Tibial artery (tissue), 4 donors: ENCODE data around the gene MYOZ3.

ENCODE experiments used
- DNase-seq, 2 donors: peaks; one replicate each; pipeline ENCODE4 v3.0.0-alpha.2; 2019
- H3K27ac ChIP-seq, 2 donors: fragments of 200-600 bp; sonication (generic) in 1 of 2; 1 replicate in 1 of 2; 2 replicates in 1 of 2; pipeline ENCODE4 v1.5.1; 2018 to 2019; ENCODE audit warnings: mild to moderate bottlenecking in 1 of 2
- H3K27me3 ChIP-seq, 2 donors: fragments of 200-600 bp; sonication (generic) in 1 of 2; one replicate each; pipeline versions ENCODE4 v1.5.1 to v1.6.0; 2016 to 2019
- H3K36me3 ChIP-seq, 3 donors: fragments of 200-600 bp; sonication (generic) in 2 of 3; one replicate each; pipeline ENCODE4 v1.5.1; 2016 to 2019; ENCODE audit warnings: mild to moderate bottlenecking in 2 of 3
- H3K4me1 ChIP-seq, 4 donors: fragments of 200-600 bp; sonication (generic) in 2 of 4; 1 replicate in 3 of 4; 2 replicates in 1 of 4; pipeline ENCODE4 v1.5.1; 2016 to 2019
- H3K4me3 ChIP-seq, 2 donors: fragments of 200-600 bp; sonication (generic) in 1 of 2; 1 replicate in 1 of 2; 2 replicates in 1 of 2; pipeline ENCODE4 v1.5.1; 2018 to 2019; ENCODE audit warnings: mild to moderate bottlenecking in 2 of 2
- H3K9me3 ChIP-seq, 3 donors: fragments of 200-600 bp; sonication (generic) in 1 of 3; one replicate each; pipeline ENCODE4 v1.5.1; 2016 to 2019
- intact Hi-C: fragments of 100-400 bp; cut with DNase I; formaldehyde crosslinking; loops from one replicate; pipeline ENCODE4 v1.15.0; 2023; ENCODE audit warnings: low total_unique reads
- TF ChIP-seq, protein P1 (sequence below), 2 experiments: fragments of 200-600 bp in 1 of 2; fragments of 450-650 bp in 1 of 2; IDR thresholded peaks; one replicate each; pipeline ENCODE4 v1.5.1; 2017 to 2019; ENCODE audit warnings: antibody characterized with exemption in 2 of 2, mild to moderate bottlenecking in 1 of 2, moderate library complexity in 1 of 2

The MYOZ3 gene

DNA sequence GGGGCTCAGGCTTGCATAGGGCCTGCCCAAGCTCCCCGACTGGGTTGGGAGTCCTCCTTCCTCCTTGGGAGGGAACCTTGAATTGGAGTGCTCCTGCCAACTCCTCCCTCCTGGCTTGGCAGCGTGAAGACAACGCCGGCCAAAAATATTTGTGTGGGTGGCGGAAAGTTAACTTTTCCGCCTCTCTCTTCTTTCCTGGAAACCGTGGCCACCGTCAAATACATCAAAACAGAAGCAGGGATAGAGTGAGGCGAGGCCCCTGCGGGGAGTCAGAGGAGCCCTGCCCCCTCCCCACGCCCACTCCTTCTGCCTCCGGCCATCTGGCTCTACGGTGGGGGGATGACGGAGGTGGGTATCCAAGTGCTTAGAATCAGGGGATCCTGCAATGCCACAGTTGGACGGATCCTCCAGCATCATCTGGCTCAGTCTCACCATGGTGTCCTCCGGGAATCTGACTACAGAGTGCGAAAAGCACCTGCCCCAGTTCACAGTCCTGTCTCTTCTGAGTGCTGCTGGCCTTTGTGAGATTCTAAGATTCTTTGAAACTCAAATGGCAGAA, 45.8 kb upstream of the MYOZ3 start:
- intact Hi-C loops: no loop called here
- Histone ChIP-seq H3K4me3 (no peak overlapping the region), H3K27ac (peak overlapping the region; percentile 93 to 100), H3K4me1 (peaks cover 0 to 98% (median 79%) of the 10 kb centered on the region in 4 donors), H3K27me3 (no peaks in the 10 kb centered on the region), H3K9me3 (no peaks in the 10 kb centered on the region), H3K36me3 (no peaks in the 10 kb centered on the region)
- TF ChIP-seq, protein P1, sequence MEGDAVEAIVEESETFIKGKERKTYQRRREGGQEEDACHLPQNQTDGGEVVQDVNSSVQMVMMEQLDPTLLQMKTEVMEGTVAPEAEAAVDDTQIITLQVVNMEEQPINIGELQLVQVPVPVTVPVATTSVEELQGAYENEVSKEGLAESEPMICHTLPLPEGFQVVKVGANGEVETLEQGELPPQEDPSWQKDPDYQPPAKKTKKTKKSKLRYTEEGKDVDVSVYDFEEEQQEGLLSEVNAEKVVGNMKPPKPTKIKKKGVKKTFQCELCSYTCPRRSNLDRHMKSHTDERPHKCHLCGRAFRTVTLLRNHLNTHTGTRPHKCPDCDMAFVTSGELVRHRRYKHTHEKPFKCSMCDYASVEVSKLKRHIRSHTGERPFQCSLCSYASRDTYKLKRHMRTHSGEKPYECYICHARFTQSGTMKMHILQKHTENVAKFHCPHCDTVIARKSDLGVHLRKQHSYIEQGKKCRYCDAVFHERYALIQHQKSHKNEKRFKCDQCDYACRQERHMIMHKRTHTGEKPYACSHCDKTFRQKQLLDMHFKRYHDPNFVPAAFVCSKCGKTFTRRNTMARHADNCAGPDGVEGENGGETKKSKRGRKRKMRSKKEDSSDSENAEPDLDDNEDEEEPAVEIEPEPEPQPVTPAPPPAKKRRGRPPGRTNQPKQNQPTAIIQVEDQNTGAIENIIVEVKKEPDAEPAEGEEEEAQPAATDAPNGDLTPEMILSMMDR (IDR thresholded peaks at IDR 0.05): no peak
- DNase-seq: peak; percentile 46 to 87

- no peak for DNase-seq
- peak overlapping the region; percentile 93 to 100 for H3K27ac ChIP-seq
- no peaks in the 10 kb centered on the region for H3K36me3 ChIP-seq
- intact Hi-C loops: no loop called here
- TF ChIP-seq, protein P1 (IDR thresholded peaks at IDR 0.05): no peak
- H3K4me1 ChIP-seq: peaks cover 0 to 90% (median 75%) of the 10 kb centered on the region in 4 donors
- no peak overlapping the region for H3K4me3 ChIP-seq
- H3K9me3 ChIP-seq: no peaks in the 10 kb centered on the region
- H3K27me3 ChIP-seq: no peaks in the 10 kb centered on the region
Measured at GRCh38 chr5:150616024-150616470, 45.0 kb upstream of the MYOZ3 start.

- no peaks in the 10 kb centered on the region for H3K9me3 ChIP-seq
- TF ChIP-seq, protein P1 (IDR thresholded peaks at IDR 0.05): no peak
- intact Hi-C loops: no loop called here
- H3K27ac ChIP-seq: peak overlapping the region; percentile 93 to 100
- H3K4me1 ChIP-seq: peaks cover 0 to 85% (median 73%) of the 10 kb centered on the region in 4 donors
- DNase-seq: no peak
- H3K27me3 ChIP-seq: no peaks in the 10 kb centered on the region
- no peak overlapping the region for H3K4me3 ChIP-seq
- H3K36me3 ChIP-seq: no peaks in the 10 kb centered on the region
Measured at GRCh38 chr5:150616506-150616905, 44.5 kb upstream of the MYOZ3 start.

DNA sequence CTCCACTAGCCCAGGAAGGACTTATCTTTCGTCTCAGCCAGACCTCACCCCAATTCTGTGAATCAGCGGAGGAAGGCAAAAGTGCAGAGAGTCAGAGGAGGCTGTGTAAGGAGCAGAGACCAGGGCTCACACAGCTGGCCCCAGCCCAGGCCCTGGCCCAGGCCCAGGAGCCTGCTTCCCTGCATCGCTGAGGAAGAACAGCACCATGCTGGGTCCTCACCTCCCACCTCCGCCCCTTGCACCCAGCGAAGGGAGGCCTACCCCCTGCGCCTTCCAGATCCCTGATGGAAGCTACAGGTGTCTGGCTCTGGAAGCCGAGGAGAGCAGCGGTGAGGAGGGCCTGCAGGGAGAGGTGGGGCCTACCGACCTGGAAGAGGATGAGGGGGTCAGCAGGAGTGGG, 42.9 kb upstream of the MYOZ3 start:
- no peaks in the 10 kb centered on the region for H3K36me3 ChIP-seq
- H3K27me3 ChIP-seq: no peaks in the 10 kb centered on the region
- no peak overlapping the region for H3K4me3 ChIP-seq
- intact Hi-C loops: no loop called here
- peaks cover 0 to 70% (median 59%) of the 10 kb centered on the region in 4 donors for H3K4me1 ChIP-seq
- no peak for DNase-seq
- TF ChIP-seq, protein P1 (IDR thresholded peaks at IDR 0.05): no peak
- H3K27ac ChIP-seq: peak overlapping the region; percentile 79 to 100
- no peaks in the 10 kb centered on the region for H3K9me3 ChIP-seq

DNA sequence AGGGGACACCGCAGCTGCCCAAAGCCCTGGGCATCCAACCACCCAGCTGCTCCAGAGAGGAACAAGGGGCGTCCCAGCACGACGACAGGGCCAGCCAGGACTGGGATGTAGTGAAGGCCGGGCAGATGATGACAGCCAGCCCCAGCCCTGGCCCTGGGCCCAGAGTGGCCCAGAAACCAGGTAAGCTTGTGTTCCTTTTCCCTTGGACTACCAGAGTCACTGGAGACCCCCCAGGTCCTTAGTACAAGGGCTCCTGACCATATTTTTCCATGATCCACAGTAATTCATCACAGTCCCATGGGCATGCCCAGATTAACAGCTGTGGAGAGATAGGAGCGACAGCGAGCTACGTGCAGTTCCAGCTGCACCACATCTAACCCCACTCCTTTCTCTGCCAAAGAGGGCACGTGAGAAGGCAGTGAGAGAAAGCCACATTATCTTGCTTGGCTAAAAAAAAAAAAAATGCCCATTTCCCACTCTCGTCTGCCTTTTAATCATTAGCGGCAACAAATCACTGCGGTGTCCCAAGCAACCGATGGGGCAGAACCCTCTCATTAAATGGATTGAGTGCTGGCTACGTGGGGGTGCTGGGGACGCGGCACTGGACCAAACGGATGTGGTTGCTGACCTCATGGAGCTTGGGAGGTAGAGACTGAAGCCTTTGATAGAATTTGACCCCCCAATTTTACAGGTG, 42.3 kb upstream of the MYOZ3 start:
- Histone ChIP-seq H3K36me3 (no peaks in the 10 kb centered on the region), H3K9me3 (no peaks in the 10 kb centered on the region), H3K27me3 (no peaks in the 10 kb centered on the region), H3K4me3 (no peak overlapping the region), H3K27ac (peak overlapping the region; percentile 79 to 100), H3K4me1 (peaks cover 0 to 70% (median 56%) of the 10 kb centered on the region in 4 donors)
- intact Hi-C loops: no loop called here
- TF ChIP-seq, protein P1 (IDR thresholded peaks at IDR 0.05): no peak
- peak; percentile 45 to 80 for DNase-seq
